Measurements from ENCODE around the gene TCF7L1.
A peak's percentile ranks its signal among the peaks of the same experiment; 100 is the strongest.
"Not testable (repeated sequence)": the region's sequence is repeated elsewhere in the genome, so short reads cannot be mapped to it uniquely, and the experiment has no call there.

Gene TCF7L1

DNA sequence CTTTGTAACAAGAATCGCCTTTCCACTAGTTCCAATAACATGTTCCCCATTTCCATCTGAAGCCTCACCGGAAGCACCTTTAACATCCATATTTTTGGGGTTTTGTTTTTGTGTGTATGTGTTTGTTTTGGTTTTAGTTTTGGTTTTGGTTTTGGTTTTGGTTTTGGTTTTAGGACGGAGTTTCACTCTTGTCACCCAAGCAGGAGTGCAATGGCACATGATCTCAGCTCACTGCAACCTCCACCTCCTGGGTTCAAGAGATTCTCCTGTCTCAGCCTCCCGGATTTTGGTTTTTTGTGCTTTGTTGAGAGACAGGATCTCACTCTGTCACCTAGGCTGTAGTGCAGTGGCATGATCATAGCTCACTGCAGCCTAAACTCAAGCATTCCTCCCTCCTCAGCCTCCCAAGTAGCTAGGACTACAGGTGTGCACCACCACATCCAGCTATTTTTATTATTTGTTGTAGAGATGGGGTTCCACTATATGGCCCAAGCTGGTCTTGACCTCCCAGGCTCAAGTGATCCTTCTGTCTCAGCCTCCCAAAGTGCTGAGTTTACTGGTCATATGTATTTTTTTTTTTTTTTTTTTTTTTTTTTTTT, 158.3 kb downstream of the TCF7L1 start:
- no peak for DNase-seq

- DNase-seq = no peak
These were observed 168.9 kb downstream of the TCF7L1 start for GRCh38 chr2:85302121-85302520.

DNA sequence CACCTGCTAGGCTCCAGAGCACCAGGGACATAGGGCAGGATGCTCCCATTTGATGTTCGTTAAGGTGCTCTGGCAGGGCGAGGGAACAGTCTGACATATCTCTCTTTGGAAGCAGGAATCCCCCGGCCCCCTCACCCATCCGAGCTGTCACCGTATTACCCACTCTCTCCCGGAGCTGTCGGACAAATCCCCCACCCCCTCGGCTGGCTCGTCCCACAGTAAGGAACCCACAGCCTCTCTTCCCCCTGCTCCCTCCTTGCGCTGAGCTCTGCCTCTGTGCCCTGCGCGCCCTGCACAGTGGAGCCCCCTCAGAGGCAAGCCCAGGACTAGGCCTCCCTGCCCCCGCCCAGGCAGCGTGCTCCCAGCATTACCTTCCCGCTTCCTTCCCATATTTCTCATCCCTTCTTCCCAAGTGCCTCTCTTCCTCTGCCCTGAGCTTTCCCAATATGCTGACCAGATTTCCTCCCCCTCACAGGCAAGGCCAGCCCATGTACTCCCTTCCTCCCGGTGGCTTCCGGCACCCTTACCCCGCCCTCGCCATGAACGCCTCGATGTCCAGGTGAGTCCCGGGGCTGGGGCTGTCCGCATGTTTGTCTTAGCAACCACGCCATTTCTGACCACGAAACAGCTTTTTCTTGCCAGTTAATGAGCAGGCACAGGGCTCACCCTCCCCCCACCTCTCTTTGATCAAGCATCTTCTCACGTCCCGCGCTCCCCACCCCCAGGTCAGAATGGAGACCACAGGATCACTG, 170.8 kb downstream of the TCF7L1 start:
- no peak for DNase-seq

DNA sequence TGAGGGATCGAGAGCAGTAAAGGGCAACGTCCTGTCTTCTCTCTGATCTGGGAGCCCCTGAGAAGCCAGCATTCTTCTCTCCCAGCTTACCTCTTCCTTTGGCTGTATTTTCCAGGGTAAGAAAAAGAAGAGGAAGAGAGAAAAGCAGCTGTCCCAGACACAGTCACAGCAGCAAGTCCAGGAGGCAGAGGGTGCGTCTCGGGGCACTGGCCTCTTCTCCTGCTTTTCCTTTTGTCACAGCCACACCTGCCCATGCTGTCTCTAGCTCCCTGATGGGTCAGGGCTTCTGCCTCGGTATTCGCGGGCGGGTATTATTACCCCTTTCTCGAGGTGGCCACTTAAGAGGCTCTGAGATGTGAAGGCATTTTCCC, 174.3 kb downstream of the TCF7L1 start:
- DNase-seq = no peak

GRCh38 chr2:85308201-85308600, 175.0 kb downstream of the TCF7L1 start:
- DNase-seq = no peak

DNA sequence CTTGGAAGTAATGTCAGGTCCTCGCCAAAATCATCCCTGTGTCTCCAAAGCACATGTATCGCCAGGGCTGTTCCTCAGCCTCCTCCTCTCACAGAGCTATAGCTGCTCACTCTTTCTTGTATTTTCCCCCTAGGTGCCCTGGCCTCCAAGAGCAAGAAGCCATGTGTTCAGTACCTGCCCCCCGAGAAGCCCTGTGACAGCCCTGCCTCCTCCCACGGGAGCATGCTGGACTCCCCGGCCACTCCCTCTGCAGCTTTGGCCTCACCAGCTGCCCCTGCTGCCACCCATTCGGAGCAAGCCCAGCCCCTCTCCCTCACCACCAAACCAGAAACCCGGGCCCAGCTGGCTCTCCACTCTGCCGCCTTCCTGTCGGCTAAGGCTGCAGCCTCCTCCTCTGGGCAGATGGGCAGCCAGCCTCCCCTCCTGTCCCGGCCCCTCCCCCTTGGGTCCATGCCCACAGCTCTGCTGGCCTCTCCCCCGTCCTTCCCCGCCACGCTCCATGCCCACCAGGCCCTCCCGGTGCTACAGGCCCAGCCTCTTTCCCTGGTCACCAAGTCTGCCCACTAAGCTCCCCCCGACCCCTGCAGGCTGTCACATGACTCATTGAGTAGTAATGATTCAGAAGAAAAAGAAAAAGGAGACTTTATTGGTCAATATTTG, 175.8 kb downstream of the TCF7L1 start:
- no peak for DNase-seq

- no peak for DNase-seq
These were observed 176.6 kb downstream of the TCF7L1 start for GRCh38 chr2:85309699-85310321.

DNA sequence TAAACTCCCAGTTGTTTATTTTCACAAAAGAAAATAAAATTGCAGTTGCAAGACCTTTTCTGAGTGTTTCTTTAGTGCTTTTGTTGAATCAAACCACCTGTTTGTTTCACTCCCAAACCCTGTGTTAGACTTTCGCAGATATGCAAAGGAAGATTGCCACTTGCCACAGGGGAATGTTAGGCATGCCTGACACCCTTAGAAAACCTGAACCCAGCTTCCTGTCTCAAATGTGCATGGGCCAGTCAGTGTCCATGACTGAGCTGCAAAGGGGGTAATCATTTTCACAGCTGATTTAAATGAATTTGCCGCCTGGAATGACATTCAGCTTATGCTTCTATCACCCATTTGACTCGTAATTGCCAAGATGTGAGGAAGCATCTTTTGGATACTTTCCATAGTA, 177.1 kb downstream of the TCF7L1 start:
- DNase-seq = no peak

GRCh38 chr2:85312404-85312803, 179.2 kb downstream of the TCF7L1 start:
- DNase-seq = no peak

DNA sequence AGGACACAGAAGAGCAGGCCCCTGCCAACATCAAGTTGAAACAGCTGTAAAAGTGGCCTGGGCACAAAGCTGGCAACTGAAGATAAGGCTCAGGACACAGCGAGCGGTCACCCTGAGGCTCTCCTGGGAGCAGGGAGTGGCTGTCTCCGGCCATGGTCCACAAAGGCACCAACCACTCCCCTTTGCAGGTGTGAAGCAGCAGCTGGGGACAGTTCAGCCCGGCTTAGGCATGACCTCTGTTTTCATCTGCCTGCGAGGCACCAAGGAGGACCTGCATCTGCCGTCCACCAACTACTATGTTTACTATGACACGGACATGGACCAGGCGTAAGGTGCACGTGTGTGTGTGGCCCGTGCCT, 181.7 kb downstream of the TCF7L1 start:
- no peak for DNase-seq

GRCh38 chr2:85315921-85316320, 182.7 kb downstream of the TCF7L1 start:
- not testable (repeated sequence) for DNase-seq

- no peak for DNase-seq
These were observed 185.3 kb downstream of the TCF7L1 start for GRCh38 chr2:85318222-85319074.

GRCh38 chr2:85319796-85320195, 186.6 kb downstream of the TCF7L1 start:
- no peak for DNase-seq

- no peak for DNase-seq
These were observed 190.3 kb downstream of the TCF7L1 start for GRCh38 chr2:85323351-85323987.

DNA sequence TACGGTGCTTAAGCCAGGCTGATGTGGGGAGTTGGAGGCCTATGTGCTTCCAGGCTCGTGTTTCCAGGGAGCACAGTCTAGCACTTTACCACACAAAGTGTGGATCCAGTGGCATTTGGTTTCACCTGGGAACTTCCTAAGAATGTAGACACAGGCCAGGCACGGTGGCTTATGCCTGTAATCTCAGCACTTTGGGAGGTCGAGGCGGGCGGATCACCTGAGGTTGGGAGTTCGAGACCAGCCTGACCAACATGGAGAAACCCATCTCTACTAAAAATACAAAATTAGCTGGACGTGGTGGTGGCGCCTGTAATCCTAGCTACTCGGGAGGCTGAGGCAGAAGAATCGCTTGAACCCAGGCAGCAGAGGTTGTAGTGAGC, 190.8 kb downstream of the TCF7L1 start:
- not testable (repeated sequence) for DNase-seq

DNA sequence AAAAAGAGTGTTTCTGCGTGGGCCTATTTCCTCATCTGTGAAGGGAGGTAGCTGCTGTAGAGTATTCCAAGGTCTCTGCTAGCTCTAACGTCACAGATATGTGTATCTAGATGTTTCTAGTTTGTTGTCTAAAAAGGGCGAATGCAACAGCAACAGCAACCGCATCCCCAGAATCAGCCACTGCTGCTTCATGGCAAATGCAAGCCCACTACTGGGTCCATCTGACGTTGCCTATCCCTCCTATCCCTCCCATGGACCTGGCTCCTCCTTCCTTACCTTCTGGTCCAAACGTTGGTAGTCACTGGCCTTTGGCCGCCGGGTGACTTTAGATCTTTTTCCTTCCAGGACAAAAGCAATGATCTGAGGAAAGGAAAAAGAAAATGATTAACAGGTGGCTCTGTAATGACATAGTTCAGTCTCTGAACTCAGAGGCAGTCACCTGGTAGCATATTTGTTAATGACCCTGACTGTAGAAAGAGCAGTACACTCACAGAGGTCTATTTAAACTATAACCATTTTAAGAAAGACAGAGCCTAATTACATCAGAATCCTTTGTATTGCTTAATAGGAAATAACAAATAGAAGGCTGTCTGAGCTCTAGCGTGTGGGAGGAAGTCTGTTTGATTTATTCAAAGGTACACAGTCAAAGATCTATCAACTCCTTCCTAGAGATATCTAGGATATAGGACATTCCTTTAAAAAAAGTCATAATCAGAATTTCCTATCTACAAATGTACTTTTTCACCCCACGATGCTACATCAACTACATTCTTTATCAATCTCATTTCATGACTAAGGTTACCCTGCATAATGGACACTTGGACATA, 191.7 kb downstream of the TCF7L1 start:
- peak; percentile 42 for DNase-seq

- DNase-seq = no peak
These were observed 192.2 kb downstream of the TCF7L1 start for GRCh38 chr2:85325466-85325811.

GRCh38 chr2:85326406-85327159, 193.4 kb downstream of the TCF7L1 start:
- peak; percentile 66 for DNase-seq

GRCh38 chr2:85327160-85327821, 194.1 kb downstream of the TCF7L1 start:
- DNase-seq = no peak

All from SIG-M5 (cell line).